Pulmonary artery endothelial cell (primary cell): Measurements from ENCODE around the gene G3BP1. TPM values are rescaled to one million over a fixed set of nuclear protein-coding genes. Genes with fewer than 3 reads are reported as not detected.
"Not testable (repeated sequence)": the region's sequence is repeated elsewhere in the genome, so short reads cannot be mapped to it uniquely, and the experiment has no call there.

Experiments
- DNase-seq: peaks from one replicate; pipeline ENCODE4 v3.0.0-alpha.2; 2011; ENCODE audit warnings: low read depth, low spot score
- total RNA-seq: library from RNA; depleted of rRNA; stranded (reverse); fragments of >200 nt; gene quantifications from 2 replicates; pipeline ENCODE4 v1.2.3, GENCODE V29; 2014

Gene G3BP1
- total RNA-seq, 1 donor from 2014 or later = 289 TPM

- no peak for DNase-seq
These were observed 16.4 kb upstream of the G3BP1 start for GRCh38 chr5:151755383-151755782.

GRCh38 chr5:151757233-151758140, 14.3 kb upstream of the G3BP1 start:
- no peak for DNase-seq

GRCh38 chr5:151758141-151758429, 13.7 kb upstream of the G3BP1 start:
- no peak for DNase-seq

- peak; percentile 60 for DNase-seq
These were observed 13.1 kb upstream of the G3BP1 start, which contains the start of gene ATOX1 for GRCh38 chr5:151758430-151759241. ATOX1 (minus strand) TSS chr5:151758631; CDS start chr5:151758551, 80 bp downstream.

GRCh38 chr5:151764801-151765200, 7.0 kb upstream of the G3BP1 start:
- no peak for DNase-seq

GRCh38 chr5:151766975-151767374, 4.8 kb upstream of the G3BP1 start:
- no peak for DNase-seq

GRCh38 chr5:151770383-151771258, 1.1 kb upstream of the G3BP1 start:
- DNase-seq = no peak

- no peak for DNase-seq
These were observed 483 bp downstream of the G3BP1 start for GRCh38 chr5:151772029-151772845.

GRCh38 chr5:151772846-151773561, 1.2 kb downstream of the G3BP1 start:
- no peak for DNase-seq

- no peak for DNase-seq
These were observed 2.2 kb downstream of the G3BP1 start for GRCh38 chr5:151773951-151774350.

GRCh38 chr5:151775025-151775606, 3.4 kb downstream of the G3BP1 start:
- no peak for DNase-seq

- no peak for DNase-seq
These were observed 7.9 kb downstream of the G3BP1 start for GRCh38 chr5:151779531-151780125.

GRCh38 chr5:151780348-151780747, 8.6 kb downstream of the G3BP1 start:
- no peak for DNase-seq

- no peak for DNase-seq
These were observed 9.4 kb downstream of the G3BP1 start for GRCh38 chr5:151781201-151781600.

- DNase-seq = not testable (repeated sequence)
These were observed 11.9 kb downstream of the G3BP1 start for GRCh38 chr5:151783664-151784063.

- DNase-seq = no peak
These were observed 12.4 kb downstream of the G3BP1 start for GRCh38 chr5:151784141-151784540.

GRCh38 chr5:151786468-151786867, 14.7 kb downstream of the G3BP1 start:
- no peak for DNase-seq

- no peak for DNase-seq
These were observed 16.1 kb downstream of the G3BP1 start for GRCh38 chr5:151787817-151788216.

- DNase-seq = no peak
These were observed 21.6 kb downstream of the G3BP1 start for GRCh38 chr5:151793358-151793757.
